ENCODE measurements around the gene PUSL1.

Gene PUSL1

GRCh38 chr1:1296070-1297061 is 12.0 kb upstream of the PUSL1 start:
- no peak for DNase-seq

DNA sequence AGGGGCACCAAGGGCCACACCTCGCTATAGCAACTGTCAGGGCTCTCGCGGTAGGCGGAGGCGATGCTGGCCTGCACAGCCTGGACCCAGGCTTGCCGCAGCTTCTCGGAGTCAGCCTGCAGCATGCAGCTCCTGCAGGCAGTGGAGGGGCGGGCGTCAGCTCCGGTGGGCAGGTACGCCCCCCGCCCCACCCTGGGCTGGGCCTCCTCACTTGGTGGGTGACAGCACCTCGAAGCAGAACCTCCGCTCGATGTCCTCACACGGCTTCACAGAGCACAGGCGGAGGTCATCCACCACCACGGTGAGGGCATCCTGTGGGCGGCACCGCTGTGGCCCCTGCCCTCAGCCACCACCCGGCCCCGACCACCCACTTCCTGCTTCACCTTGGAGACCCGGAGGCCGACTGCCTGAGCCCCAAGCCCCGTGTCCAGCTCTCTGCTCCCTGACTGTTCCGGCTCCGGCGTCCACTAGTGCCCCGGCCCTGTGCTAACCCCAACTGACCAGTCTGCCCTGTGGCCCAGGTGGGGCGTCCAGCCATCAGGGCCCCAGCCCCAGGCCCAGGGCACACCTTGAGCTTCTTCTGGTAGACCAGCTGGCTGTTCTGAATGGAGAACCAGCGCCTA is 10.5 kb upstream of the PUSL1 start:
- DNase-seq, result no peak

- DNase-seq, result peak; percentile 47
These were observed 9.3 kb upstream of the PUSL1 start for GRCh38 chr1:1298861-1299685.

DNA sequence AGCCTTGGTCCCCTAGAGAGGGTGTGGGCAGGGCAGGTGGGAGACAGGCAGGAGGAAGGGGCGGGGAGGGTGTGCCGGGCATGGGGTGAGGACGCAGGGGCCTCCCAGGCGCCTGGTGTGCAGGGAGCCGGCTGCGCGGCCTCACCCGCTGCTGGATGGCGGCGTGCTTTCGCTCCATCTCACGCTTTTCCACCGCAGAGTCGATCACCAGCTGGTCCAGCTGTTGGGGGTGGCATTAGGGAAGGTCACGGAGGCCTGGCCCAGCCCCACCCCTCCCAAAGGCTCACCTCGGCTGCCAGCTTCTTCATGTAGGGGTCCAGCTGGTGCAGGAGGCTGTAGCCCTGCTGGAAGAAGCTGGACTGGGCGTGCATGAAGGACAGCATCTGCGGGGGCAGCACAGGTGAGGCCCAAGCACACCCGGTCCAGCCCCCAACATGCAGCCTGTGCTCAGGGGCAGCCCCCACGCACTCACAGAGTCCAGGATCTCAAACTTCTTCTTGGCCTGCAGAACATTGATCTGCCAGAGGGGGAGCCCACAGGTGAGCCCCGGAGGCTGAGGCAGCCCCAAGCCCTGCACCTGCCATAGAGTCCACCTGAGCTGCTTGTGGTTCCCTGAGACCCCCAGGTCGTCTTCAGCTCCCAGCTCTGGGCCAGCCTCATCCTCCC is 8.6 kb upstream of the PUSL1 start:
- no peak for DNase-seq

GRCh38 chr1:1300352-1300739 is 8.1 kb upstream of the PUSL1 start:
- DNase-seq, result no peak

DNA sequence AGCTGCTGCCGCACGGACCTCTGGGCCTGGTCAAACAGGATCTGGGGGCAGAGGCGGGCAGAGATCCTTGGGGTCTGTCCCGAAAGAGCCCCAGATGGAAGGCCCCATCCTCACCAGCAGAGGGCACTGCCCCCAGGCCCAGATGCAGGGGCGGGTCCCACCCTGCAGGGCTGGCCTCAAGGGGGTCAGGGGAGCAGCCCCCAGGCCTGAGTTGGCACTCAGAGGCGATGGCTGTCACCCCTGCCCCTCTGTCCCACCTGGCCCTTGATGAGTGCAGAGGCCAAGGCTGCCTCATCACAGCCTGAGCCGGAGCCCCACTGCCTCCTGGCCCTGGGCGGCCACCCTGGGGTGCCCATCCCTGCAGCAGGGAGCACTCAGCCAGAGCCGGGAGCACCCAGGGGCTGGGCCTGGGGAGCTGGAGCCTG is 6.4 kb upstream of the PUSL1 start:
- DNase-seq, result no peak

DNA sequence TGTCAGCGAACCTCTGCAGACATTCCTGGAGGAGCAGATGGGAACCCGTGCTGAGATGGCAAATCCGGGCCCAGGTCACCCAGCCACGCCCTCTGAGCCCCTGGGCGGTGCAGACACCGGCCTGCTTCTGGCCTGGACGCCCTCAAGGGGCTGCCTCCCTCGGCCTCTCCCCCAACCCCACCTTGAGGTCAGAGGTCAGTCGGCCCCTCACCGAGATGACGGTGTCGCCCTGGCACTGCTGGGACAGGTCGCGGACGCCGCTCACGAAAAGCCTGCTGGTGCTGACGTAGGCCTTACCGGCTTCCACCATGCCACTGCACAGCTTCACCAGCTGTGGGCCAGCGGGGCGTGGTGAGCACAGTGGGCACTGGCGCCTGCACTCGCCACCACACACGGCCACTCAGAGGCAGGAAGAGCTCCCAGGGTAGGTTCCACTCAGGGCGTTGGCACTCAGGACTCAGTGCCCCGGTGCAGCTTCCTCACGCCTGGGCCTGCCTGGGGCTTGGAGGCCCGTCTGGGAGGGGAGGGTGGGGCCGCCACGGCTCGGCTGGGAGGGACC is 5.4 kb upstream of the PUSL1 start:
- DNase-seq, result peak; percentile 48

- no peak for DNase-seq
These were observed 4.7 kb upstream of the PUSL1 start for GRCh38 chr1:1303736-1304135.

DNA sequence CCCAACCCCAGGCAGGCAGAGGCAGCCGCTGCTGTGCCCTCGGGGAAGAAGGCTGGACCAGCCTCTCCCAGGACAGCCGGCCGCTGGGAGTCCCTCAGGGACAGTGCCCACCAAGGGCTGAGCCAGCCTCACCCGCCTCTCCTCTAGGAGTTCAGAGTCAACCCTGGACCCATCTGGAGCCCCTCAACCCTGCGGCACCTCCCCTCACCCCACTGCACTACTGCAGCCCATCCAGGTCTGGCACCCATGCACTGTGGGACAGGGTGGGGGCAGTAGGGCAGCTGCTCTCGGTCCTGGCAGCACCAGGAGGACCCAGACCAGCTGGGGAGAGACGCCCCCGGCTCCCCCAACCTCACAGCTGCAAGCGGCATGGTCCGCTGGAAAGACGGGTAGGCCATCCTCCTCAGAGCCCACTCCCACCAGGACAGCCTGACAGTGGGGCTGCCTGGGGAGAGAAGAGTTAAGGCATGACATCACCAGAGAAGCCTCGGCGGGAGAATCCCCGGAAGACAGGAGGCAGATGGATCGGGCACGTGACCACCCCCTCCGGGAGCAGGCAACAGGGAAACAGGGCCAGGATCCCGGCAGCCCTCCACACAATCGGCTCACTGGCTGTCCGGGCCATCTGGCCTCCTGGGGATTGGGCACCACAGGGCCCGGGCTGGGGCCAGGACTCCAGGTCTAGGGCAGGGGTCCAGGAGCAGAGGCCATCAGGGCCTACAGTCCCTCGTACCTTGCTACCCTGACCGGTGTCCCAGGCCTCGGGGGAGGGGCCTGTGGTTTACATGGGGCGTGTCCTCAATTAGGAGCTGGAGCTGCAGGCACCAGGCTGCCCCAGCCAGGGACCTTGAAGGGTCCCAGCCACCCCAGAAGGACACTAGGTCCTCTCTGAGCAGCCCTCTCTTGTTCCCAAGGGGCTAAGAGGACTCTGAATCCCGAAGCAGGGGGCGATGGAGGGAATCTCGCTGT is 3.8 kb upstream of the PUSL1 start:
- peak; percentile 90 for DNase-seq

DNA sequence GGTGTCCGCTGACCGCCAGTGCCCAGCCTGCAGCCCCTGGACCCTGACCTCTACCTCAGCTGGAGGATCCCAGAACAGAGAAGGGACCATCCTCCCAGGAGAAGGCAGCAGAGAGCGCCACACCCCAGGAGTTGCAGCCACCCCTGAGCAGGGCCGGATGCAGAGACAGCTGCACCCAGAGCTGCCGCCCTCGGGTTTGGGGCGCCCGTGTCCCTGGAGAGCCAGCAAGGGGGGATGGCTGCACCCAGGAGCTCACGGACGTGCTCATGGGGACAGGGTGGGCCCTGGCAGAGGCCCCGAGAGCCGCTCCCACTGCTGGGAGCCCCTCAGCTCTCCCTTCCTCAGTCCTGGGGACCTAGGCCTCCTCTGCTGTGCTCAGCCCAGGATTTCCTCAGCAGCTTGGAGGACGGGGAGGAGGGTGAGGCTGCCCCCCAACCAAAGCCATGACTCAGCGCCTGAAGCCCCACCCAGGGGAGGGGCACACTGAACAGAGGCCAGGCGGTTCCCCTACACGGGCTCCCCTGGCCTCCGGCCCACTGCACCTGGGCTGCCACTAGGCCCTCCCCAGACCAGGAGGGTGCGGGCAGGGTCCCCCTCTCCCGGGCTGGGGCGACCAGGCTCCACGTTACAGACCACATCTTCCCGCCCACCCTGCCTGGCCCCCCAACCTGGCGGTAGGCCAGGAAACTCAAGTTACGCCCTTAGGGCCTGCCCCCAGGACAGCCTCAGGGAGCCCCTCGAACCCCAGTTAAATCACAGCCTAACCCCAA is 2.9 kb upstream of the PUSL1 start:
- peak; percentile 78 for DNase-seq

DNA sequence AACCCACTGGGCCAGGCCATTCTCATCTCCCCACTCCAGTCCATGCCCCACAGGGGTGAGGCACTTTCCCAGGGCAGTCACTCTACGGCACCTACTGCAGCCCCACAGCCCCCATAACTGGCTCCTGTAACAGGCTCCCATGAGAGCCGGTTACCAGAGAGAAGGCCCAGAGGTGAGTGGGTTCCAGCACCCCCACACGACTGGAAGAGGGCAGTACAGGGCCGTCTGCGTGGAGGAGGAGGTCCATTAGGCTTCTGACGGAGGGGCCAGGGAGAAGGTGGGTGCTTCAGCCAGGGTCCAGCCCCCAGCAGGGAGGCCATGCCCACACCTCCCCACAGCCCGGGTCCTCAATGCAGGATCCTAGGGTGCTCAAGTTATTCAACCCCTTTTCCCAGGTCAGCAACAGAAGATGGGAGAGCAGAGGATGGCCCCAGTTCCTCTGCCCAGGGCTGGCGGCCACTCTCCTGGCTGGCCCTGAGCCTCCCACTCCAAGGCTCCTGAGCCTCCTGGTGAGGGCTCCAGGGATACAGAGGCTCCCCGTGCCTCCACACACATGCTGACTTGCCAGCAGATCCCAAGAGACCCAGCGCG is 2.2 kb upstream of the PUSL1 start:
- DNase-seq, result peak; percentile 46

GRCh38 chr1:1306661-1307260 is 1.6 kb upstream of the PUSL1 start:
- DNase-seq, result no peak

DNA sequence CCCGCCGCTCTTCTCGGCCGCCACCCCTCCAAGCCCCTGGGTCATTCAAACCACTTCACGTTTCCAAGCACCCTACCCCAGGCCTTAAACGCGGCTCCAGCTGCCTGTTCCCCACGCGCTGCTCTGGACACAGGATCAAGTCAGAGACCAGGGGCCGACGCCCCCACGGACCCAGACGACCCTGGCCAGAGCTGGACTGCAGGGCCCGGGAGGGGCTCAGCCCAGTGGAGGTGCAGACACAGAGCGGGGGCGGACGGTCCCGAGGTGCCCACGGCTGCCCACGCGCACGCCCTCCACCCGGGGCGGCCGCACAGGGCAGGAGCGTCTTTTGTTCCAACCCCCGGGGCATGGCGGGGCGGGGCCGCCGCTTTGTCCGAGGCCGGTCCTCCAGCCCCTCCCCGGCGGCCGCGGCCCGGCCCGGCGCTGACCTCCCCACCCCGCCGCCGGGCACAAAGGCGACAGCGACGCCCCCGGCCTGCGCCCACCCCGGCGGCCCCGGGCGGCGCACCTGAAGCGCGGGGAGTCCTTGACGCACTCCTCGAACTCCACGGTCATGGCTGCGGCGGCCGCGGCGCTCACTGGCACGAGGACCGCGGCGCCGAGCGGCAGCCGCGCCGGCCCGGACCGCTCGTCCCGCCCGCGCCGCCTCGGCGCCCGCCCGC is 1.0 kb upstream of the PUSL1 start:
- DNase-seq, result no peak

GRCh38 chr1:1308756-1309250 is 406 bp downstream of the PUSL1 start:
- no peak for DNase-seq

DNA sequence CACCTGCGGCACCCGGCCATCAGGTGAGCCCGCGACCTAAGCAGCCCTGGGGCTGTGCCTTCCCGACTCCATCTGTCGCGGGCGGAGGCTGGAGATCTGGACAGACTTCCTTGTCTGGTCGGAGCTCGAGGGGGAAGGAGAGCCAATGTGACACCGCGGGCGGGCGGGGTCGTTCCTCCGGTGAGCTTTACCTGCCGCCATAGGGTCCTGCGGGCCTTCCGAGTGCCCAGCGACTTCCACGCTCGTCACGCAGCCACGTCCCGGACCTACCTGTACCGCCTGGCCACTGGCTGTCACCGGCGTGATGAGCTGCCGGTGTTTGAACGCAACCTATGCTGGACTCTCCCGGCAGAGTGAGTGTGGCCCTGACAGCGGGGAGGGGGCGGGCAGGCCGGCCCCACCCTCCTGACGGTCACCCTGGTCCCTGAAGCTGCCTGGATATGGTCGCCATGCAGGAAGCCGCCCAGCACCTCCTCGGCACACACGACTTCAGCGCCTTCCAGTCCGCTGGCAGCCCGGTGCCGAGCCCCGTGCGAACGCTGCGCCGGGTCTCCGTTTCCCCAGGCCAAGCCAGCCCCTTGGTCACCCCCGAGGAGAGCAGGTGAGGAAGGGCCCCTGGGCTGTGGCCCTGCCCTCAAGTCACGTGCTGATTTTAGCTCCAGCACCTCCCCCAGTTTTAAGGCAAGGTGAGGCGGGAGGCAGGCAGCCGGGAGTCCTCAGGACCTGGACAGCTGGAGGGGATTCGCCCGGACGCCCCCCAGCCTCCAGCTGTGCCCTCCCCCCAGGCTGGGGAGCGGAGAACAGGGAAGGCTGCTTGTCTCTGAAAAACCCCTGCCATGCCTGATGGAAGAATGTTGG is 1.1 kb downstream of the PUSL1 start:
- DNase-seq, result no peak

DNA sequence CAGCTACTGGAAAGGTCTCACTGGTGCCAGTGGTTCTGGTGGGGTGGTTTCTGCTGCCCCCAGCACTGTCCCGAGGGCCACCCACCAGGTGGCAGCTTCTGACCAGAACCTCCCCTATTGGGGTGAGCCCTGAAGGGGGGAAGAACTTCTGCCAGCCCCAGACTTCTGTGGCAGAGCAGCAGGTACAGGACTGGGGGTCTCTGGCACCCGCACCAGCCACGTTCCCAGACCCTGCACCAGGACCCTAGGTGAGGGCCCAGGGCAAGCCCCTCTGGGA is 1.6 kb downstream of the PUSL1 start:
- no peak for DNase-seq

- no peak for DNase-seq
These were observed 2.2 kb downstream of the PUSL1 start for GRCh38 chr1:1310476-1311053.
